Activated CD4-positive, alpha-beta T cell treated with anti-CD3 and anti-CD28 coated beads, Interleukin-2, amount 50 U/mL, for 1 hour (primary cell): ENCODE measurements around the gene WASHC2A.
A peak's percentile ranks its signal among the peaks of the same experiment; 100 is the strongest.
"Not testable (repeated sequence)": the region's sequence is repeated elsewhere in the genome, so short reads cannot be mapped to it uniquely, and the experiment has no call there.

Experiments
- DNase-seq: peaks from one replicate; pipeline ENCODE4 v3.0.0-alpha.2; 2020

The WASHC2A gene, protein sequence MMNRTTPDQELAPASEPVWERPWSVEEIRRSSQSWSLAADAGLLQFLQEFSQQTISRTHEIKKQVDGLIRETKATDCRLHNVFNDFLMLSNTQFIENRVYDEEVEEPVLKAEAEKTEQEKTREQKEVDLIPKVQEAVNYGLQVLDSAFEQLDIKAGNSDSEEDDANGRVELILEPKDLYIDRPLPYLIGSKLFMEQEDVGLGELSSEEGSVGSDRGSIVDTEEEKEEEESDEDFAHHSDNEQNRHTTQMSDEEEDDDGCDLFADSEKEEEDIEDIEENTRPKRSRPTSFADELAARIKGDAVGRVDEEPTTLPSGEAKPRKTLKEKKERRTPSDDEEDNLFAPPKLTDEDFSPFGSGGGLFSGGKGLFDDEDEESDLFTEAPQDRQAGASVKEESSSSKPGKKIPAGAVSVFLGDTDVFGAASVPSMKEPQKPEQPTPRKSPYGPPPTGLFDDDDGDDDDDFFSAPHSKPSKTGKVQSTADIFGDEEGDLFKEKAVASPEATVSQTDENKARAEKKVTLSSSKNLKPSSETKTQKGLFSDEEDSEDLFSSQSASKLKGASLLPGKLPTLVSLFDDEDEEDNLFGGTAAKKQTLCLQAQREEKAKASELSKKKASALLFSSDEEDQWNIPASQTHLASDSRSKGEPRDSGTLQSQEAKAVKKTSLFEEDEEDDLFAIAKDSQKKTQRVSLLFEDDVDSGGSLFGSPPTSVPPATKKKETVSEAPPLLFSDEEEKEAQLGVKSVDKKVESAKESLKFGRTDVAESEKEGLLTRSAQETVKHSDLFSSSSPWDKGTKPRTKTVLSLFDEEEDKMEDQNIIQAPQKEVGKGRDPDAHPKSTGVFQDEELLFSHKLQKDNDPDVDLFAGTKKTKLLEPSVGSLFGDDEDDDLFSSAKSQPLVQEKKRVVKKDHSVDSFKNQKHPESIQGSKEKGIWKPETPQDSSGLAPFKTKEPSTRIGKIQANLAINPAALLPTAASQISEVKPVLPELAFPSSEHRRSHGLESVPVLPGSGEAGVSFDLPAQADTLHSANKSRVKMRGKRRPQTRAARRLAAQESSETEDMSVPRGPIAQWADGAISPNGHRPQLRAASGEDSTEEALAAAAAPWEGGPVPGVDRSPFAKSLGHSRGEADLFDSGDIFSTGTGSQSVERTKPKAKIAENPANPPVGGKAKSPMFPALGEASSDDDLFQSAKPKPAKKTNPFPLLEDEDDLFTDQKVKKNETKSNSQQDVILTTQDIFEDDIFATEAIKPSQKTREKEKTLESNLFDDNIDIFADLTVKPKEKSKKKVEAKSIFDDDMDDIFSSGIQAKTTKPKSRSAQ (N-terminal part only)

GRCh38 chr10:50067546-50068351 lies at the start of gene WASHC2A:
Gene WASHC2A (plus strand): TSS chr10:50067954. CDS start chr10:50068006, 52 bp downstream.
- peak; percentile 86 for DNase-seq

GRCh38 chr10:50019279-50019678 lies 48.5 kb upstream of the WASHC2A start:
- DNase-seq, result not testable (repeated sequence)

- not testable (repeated sequence) for DNase-seq
Measured at GRCh38 chr10:50020451-50021024, 47.2 kb upstream of the WASHC2A start.

DNA sequence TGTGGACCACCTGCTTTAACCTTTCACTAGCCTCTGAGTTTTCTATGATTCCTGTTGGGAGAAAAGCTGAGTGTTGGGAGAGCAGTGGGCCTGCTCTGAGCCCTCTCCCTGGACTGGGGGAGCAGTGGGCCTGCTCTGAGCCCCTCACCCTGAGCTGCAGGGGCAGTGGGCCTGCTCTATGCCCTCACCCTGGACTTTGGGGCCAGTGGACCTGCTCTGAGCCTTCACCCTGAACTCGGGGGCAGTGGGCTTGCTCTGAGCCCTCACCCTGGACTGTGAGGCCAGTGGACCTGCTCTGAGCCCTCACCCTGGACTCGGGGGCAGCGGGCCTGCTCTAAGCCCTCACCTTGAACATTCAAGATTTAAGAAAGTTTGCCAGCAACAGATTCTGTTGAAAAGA lies 46.1 kb upstream of the WASHC2A start:
- no peak for DNase-seq

DNA sequence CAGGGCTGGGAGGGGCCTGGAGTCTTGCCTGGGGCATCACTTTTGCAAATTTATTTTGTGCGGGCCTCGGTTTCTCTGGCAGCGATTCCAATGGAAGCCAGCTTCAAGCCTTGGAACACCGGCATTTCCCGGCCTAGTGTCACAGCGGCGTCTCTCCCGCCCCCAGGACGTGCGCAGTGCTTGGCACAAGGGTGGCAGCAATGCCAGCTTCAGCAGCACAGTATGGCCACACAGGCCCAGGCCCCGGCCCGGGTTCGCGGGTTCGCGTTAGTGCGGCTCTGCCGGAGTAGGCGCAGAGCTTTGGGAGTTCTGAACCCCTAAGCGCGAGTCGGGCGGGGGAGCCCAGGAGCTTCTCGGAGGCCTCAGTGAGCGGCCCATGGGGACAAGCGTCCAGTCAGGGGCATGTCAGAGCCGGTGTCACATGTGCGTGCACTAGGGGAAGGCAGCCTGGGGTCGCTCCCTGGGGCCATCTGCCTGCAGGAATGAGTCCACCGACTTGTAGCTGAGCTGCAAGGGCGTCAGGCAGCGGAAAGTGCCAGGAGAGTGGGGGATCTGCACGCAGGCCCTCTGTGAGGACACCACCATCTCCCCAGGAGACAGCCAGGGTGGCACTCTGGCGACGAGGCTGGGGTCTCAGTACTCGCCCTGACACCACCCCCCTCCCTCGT lies 42.9 kb upstream of the WASHC2A start:
- not testable (repeated sequence) for DNase-seq

DNA sequence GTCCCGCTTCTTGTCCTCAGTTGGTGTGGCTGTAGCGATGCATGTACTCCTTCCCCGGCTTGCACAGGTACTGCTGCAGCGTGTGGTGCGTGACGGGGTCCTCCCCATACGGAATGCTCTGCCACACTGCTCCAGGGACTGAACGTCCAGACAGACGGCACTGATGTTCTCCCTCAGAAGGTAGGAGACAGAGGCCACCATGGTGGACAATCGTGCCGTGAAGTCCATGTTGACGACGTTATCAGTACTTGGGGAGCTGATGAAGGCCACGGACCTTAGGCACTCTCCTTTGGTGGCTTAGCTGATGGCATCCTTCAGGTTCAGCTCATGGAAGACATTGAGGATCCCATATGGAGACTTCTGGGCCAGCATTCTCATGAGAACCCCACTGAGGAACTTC lies 42.1 kb upstream of the WASHC2A start:
- DNase-seq, result no peak

GRCh38 chr10:50027195-50027594 lies 40.6 kb upstream of the WASHC2A start:
- no peak for DNase-seq

GRCh38 chr10:50033481-50033880 lies 34.3 kb upstream of the WASHC2A start:
- DNase-seq, result no peak

DNA sequence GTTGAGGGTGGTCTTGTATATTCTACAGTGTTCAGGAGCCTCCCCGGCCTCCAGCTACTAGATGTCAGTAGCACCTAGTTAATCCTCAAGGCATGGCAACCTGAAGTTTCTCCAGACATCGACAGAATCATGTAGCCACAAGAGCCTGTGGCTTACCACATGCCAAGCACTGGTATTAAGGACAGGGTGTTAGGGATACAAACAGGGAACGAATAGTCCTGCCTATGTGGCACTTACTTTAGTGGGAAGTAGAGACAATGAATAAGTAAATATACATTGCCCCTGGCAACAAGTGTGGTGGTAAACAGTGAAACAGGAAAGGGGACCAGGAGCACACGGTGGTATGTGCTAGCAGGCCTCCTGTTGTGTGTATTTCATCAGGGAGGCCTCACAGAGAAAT lies 32.4 kb upstream of the WASHC2A start:
- DNase-seq, result not testable (repeated sequence)

DNA sequence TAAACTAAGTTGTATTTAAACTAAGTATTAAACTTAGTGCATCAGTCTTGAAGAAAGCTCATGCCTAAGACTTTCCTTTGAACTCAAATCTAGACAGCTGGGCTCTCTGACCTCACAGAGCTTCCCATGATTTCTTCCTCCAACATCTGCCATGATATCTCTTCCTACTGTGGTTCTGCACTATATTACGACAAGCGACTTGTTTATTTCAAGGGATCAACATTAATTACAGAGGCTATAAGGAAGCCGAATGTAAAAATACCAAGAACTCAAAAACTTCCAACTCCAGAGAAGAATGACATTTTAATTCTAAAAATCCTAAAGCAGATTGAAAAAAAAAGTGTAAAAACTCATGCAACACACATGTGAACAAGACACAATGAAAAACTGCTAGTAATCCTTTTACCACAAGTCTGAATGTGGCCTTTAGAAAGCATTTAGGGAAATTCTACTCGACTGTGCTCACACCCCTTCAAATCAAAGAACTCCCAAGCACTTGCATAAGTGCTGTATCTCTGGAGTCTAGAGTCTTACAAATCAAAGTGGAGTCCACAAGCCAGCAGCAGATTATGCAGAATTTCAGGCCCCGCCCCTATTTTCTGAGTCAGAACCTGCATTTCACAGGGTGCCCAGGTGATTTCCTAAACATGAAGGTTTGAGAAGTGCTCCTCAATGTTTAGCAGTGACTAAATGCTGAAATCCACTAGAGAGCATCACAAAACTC lies 22.7 kb upstream of the WASHC2A start:
- DNase-seq, result no peak

DNA sequence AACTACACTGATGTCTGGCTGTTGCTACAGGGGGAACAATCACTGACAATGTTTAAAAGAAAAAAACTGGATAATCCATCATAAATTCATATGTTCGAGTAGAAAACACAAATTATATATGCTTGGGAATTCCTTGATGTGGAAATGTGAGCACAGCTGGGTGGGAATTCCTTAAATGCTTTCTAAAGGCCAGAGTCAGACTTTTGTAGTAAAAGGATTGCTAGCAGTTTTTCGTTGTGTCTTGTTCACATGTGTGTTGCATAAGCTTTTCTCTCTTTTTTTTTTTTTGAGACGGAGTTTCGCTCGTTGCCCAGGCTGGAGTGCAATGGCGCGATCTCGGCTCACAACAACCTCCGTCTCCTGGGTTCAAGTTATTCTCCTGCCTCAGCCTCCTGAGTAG lies 21.3 kb upstream of the WASHC2A start:
- DNase-seq, result not testable (repeated sequence)

DNA sequence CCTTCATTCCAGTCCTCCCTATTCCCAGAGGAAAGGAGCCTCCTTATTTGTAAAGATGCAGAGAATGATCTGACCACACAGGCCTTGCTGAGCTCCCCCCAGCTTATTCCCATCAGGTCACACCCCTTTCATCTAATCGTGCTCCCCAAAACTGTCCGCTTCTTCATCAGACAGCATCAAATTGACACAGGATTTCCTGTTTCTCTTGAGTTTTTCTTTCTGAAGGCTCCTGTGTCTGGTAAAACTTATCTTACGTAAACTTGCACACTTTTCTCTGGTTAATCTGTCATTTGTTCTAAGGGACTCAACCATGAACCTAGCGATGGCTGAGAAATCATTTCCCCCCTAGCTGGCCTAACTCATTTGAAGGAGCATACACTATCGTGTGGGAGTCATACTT lies 20.2 kb upstream of the WASHC2A start:
- not testable (repeated sequence) for DNase-seq

DNA sequence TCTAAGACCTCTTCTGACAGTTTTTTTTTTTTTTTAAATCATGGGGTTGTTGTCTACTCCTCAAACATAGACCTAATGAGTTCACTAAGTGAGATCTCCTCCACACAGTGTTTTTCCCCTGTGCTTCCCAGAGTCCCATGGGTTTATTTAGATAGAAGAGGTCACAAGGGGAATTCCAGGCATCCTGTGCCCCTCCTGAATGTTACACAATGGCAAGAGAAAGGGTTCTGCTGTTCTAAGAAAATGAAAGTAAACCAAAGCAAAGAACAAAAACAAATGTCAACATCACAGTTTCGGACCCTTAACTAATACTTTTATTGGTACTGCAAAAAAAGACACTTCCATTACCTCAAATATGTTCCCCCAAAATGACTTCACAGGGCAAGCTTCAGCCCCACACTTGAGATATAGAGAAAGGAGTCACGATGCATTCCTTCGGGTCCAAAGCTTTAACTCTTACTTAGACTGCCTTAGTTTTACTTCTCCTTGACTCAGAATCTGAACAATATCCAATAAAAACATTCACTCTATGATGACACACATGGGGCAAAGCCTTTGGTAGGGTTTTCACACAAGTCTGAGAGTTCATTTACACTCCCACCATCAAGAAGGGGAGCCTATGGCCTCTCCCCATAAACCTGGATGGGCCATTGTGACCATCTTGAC lies 15.6 kb upstream of the WASHC2A start:
- not testable (repeated sequence) for DNase-seq

DNA sequence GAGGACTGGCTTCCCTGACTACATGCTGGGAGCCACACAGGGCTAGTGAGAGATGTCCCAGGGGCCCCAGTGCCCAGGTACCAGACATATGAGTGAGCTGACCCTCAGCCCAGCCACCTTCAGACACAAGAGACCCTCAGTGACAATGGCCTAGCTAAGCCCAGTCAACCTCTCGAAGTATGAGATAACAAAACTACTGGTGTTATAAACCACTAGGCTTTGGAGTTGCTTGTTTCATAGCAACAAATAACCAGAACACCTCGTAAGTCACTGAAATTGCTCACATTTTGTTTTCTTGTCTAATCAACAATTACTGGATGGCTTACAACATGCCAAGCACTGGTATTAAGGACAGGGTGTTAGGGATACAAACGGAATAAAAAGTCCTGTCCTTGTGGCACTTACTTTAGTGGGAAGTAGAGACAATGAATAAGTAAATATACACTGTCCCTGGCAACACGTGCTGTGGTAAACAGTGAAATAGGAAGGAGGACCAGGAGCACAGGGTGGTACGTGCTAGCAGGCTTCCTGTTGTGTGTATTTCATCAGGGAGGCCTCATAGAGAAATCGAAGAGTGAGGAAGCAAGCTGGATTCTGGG lies 14.9 kb upstream of the WASHC2A start:
- not testable (repeated sequence) for DNase-seq

GRCh38 chr10:50055494-50056292 lies 12.1 kb upstream of the WASHC2A start:
- not testable (repeated sequence) for DNase-seq

DNA sequence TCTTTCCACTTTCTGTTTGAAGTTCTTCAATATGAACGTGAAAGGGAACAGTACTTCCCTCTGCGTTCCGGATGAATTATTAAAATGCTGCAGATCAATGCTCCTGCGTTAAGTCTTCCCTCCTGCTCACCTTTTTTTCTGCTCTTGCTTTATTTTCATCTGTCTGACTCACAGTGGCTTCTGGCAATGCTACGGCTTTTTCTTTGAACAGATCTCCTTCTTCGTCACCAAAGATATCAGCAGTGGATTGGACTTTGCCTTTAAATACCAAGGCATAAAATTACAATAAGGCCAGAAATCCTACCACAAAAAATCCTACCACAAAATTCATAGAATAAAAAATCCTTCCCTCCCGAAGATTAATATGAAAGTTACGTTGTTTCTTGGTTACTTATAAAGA lies 11.1 kb upstream of the WASHC2A start:
- not testable (repeated sequence) for DNase-seq

- DNase-seq, result not testable (repeated sequence)
Measured at GRCh38 chr10:50058727-50059126, 9.0 kb upstream of the WASHC2A start.

DNA sequence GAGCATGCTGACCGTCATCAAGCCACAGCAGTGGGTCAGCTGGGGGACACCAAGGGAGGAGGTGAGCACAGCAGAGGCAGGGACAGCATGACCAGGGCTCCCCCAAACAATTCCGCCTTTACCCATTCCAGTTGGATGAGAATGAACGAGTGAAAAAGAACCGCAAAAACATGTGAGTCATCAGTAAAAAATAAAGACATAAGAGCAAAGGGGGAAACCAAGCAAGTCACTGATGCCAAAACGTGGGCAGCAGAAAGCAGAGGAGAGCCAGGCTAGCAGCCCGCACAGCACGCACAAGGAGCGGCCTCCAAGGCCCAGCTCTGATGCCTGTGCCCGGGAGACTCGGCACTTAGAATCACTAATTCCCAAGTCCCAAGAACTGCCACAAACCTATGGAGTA lies 7.8 kb upstream of the WASHC2A start:
- not testable (repeated sequence) for DNase-seq
